Cardiac septum (tissue), 1 donor: ENCODE measurements around the gene SIMC1. TPM values are rescaled to one million over a fixed set of nuclear protein-coding genes. Genes with fewer than 3 reads are reported as not detected.
A peak's percentile ranks its signal among the peaks of the same experiment; 100 is the strongest.

ENCODE experiments used
- DNase-seq: peaks from one replicate; pipeline ENCODE4 v3.0.0-alpha.2; 2020; ENCODE audit warnings: low spot score
- intact Hi-C: fragments of 100-400 bp; cut with DNase I; formaldehyde crosslinking; loops from one replicate; pipeline ENCODE4 v1.14.0; 2022
- total RNA-seq: library from RNA; stranded (reverse); fragmentation: NEBNext Ultra II Directional; extraction: Animal tissue kit (Norgen Biotek cat#: 25700); gene quantifications from one replicate; pipeline ENCODE4 v1.2.1, GENCODE V29; 2021
- donor health status: DM: no; HTN: no; CAD: no.

The SIMC1 gene
- total RNA-seq, 1 donor from 2014 or later = 6.7 TPM

- intact Hi-C loops = no loop called here
- DNase-seq = no peak
These were observed 144.5 kb downstream of the SIMC1 start for GRCh38 chr5:176382721-176383120.

GRCh38 chr5:176383248-176383905, 145.2 kb downstream of the SIMC1 start:
- no peak for DNase-seq
- intact Hi-C loops = no loop called here

DNA sequence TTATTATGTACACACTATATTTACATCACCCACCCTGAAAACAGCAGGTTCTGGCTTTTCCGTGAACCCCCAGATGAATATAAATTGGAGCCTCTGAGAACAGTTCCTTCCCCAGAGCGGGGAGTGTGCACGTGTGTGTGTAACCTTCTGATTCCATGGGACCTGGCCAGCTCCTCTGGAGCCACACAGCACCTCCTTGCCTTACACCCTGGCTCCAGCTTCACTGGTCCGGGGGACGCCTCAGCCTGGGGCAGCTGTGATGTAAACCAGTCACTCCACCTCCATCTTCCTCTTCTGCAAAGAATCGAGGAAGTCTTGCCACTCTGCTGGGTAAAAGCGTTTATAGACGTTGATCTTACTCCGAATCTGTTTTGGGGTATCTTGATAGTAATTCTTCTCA, 145.7 kb downstream of the SIMC1 start:
- intact Hi-C loops = no loop called here
- no peak for DNase-seq

- intact Hi-C loops = no loop called here
- no peak for DNase-seq
These were observed 146.2 kb downstream of the SIMC1 start for GRCh38 chr5:176384366-176384930.

GRCh38 chr5:176384991-176385390, 146.8 kb downstream of the SIMC1 start:
- DNase-seq = no peak
- intact Hi-C loops = no loop called here

GRCh38 chr5:176386491-176386890, 148.3 kb downstream of the SIMC1 start:
- intact Hi-C loops = no loop called here
- no peak for DNase-seq

- intact Hi-C loops = no loop called here
These were observed 149.2 kb downstream of the SIMC1 start for GRCh38 chr5:176387384-176387925.

GRCh38 chr5:176388003-176388443, 149.8 kb downstream of the SIMC1 start:
- DNase-seq = no peak
- intact Hi-C loops = loop anchor here (2.0 kb wide), 1 partner anchor 27 kb away; the partner anchor contains the start of gene KIAA1191

More at GRCh38 chr5:176387384-176387925, 149.2 kb downstream of the SIMC1 start:
- no peak for DNase-seq

DNA sequence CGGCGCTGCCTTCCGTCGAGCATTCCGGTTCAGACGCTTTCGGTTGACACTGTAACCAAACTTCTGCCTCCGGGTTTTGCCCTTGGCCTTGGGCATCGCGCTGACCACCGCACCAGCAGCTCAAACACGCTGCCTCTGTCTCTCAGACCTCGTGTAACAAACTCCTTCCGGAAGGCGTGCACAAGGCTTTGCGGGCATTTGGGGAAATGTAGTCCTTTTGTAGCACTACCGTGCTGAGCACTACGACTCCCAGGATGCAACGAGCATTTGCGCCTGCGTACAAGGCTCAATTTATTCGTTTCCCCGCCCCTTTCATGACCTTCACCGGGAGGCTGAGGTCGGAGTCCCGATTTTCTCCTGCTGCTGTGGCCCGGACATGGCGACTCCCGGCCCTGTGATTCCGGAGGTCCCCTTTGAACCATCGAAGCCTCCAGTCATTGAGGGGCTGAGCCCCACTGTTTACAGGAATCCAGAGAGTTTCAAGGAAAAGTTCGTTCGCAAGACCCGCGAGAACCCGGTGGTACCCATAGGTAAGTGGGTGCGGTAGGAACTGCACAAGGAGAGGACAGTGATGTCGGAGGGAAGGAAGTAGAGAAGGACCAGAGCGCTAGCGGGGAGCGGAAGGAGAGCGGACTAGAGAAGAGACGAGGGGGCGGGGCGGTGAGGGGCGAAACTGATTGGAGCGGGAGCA, 150.4 kb downstream of the SIMC1 start, which contains the start of the genes HIGD2A and NOP16:
Gene HIGD2A (plus strand): TSS at position 308 of the 691 bp plus-strand sequence. CDS start 69 bp downstream, at position 377.
Gene NOP16 (minus strand): TSS at position 155 of the 691 bp plus-strand sequence. CDS start 59 bp downstream, at position 96.
- peak; percentile 98 for DNase-seq
- intact Hi-C loops = loop anchor here (2.0 kb wide), 1 partner anchor 28 kb away; the partner anchor contains the start of gene KIAA1191

- no peak for DNase-seq
- intact Hi-C loops = loop anchor here (2.0 kb wide), 1 partner anchor 29 kb away; the partner anchor contains the start of gene KIAA1191
These were observed 151.2 kb downstream of the SIMC1 start for GRCh38 chr5:176389135-176390123.

DNA sequence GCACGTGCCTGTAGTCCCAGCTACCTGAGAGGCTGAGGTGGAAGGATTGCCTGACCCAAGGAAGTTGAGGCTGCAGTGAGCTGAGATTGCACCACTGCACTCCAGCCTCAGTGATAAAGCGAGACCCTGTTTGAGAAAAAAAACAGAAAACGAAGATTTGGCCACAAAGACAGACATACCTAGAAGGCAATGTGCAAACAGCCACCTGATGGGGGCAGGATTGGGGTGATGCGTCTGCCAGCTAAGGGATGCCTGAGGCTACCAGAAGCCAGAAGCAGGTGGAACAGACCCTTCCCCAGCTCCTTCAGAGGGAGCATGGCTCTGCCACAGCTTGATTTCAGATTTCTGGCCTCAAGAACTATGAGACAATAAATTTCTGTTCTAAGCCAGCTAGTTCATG, 153.3 kb downstream of the SIMC1 start:
- intact Hi-C loops = no loop called here
- DNase-seq = no peak

DNA sequence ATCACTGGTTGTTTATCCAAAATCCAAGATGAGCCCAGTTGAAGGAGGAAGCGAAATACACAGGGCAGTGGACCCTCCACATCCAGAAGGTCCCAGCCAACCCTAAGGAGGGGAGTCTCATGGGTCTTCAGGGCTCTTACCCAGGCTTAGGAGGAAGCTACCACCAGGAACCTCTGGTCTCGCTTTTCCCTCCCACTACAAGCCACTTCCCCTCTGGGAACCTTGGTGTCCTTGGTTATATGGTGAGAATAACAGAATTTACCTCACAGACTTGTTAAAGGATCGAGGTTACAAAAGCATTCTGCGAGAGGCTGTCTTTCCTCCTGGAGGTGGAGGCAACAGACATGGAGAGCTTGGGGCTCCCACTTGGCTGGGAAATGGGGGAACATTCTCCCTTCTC, 153.8 kb downstream of the SIMC1 start:
- no peak for DNase-seq
- intact Hi-C loops = no loop called here

- intact Hi-C loops = no loop called here
- no peak for DNase-seq
These were observed 154.3 kb downstream of the SIMC1 start for GRCh38 chr5:176392526-176392925.

- no peak for DNase-seq
- intact Hi-C loops = no loop called here
These were observed 155.9 kb downstream of the SIMC1 start for GRCh38 chr5:176394096-176394495.

GRCh38 chr5:176394881-176395675, 156.9 kb downstream of the SIMC1 start:
- intact Hi-C loops = no loop called here
- no peak for DNase-seq
